CD4-positive, alpha-beta T cell treated with Interferon alpha-2 for 1 hour (primary cell): ENCODE measurements around the gene PEF1.
A peak's percentile ranks its signal among the peaks of the same experiment; 100 is the strongest.

ENCODE experiments used
- DNase-seq, 2 donors: peaks; one replicate each; pipeline ENCODE4 v3.0.0-alpha.2; 2020 to 2022

PEF1 gene

DNA sequence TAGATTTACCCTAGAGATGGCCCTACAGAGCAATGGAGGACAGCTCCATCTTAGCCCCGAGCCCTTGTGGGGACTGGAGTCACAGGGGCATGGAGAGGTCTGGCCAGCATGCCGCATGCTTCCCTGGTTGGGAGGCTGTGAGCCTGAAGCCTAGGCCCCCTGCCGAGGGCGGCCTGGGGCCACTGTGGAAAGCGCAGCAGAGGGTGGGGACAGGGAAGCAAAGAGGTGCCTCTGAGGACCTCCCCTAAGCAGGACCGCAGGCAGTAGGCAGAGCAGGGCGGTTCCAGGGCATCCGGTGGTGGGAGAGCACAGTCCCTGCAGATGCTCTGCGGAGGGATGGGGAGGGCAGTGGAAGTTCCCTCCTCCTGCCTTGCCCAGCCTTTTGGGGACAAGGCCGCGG lies 26.5 kb upstream of the PEF1 start:
- DNase-seq = no peak

DNA sequence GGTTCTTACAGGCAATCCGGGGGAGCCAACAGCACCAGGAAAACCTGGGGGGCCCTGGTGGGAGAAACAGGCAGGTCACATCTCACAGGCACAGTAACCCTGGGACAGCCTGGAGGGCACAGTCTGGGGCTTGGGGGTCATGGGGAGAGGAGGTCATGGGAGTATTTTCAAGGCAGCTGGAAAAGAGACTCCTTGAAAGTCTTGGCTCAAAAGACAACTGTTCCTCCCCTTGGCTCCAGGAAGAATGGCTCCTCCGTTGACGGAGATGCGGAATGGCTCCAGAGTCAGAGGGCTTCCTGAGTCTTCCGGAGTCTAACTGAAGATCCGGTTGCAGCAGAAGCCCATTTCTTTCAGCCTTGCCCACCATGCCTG lies 25.9 kb upstream of the PEF1 start:
- DNase-seq = no peak

DNA sequence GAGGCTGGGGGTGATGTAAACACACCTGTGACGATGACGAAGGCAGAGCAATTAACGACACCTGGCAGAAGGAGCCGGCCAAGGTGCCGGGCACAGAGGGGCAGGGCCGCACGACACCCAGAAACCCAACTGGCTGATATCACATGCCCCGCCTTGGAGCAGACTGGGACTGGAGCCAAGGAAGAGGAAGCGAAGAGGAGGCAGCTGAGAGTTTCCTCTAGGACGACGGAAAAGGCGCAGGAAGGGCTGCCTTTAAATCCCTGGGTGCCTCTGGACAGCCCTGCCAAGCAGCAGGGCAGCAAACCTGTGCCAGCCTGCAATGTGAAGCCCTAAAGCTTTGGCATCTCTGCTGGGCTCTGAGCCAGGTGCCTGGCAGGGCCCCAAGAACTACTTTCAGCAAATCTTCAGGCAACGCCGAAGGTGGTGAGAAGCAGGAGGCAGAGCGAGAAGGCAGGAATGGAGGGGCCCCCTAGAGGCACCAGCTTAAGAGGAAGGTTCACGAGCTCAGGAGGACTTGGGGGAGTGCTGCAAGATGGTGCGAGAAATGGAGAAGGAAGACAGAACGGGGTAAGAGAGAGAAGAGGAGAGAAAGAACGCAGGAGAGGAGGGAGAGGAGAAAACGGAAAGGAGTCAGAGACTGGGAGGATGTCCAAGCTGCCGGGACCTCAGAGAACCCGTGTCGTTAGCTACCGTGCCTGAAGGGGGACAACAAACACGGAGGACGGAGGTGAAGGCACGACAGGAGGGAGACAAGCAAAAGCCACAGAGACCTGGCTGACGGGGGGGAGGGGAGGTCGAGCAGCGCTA lies 25.3 kb upstream of the PEF1 start:
- DNase-seq = peak; percentile 18 to 36

DNA sequence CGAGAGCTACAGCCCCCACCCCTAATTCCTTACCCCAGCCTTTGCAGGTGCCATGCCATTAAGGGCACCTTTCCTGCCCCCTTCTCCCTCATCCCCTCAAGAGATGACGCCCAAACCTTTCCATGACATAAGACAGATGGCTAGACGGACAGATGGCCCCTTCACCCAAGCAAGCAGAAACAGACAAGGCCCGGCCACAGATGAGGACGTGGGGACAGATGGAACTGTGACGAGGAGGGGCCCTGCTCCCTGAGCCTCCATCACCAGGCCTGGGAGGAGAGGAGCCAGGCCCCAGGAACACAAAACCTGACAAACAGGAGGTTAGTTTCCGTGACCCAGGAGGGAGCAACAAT lies 24.7 kb upstream of the PEF1 start:
- DNase-seq = no peak

DNA sequence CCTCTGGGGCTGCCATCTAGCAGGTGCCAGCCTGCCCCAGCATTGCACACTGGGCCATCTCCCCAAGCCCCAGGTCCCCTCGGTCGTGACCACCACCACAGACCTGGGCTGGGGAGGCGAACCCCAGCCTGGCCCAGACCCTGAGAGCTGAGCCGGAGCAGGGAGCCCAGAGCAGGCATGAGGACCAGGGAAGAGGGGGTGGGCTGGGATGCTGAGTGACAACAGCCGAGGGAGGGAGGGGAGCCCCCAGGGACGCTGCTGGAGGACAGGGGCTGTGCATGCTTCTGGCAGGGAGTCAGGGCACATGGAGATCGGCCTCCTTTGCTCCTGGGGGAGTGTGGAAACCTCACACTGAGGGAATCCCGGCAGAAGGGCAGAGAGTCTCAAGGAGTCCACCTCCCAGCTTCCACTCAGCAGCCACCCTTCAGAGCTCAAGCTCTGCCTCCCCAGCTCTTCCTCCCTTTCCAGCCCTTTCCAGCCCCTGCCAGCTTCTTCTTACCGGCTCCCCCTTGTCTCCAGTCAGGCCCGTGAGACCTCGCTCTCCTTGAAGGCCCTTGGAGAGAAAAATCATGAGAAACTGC lies 23.7 kb upstream of the PEF1 start:
- no peak for DNase-seq

DNA sequence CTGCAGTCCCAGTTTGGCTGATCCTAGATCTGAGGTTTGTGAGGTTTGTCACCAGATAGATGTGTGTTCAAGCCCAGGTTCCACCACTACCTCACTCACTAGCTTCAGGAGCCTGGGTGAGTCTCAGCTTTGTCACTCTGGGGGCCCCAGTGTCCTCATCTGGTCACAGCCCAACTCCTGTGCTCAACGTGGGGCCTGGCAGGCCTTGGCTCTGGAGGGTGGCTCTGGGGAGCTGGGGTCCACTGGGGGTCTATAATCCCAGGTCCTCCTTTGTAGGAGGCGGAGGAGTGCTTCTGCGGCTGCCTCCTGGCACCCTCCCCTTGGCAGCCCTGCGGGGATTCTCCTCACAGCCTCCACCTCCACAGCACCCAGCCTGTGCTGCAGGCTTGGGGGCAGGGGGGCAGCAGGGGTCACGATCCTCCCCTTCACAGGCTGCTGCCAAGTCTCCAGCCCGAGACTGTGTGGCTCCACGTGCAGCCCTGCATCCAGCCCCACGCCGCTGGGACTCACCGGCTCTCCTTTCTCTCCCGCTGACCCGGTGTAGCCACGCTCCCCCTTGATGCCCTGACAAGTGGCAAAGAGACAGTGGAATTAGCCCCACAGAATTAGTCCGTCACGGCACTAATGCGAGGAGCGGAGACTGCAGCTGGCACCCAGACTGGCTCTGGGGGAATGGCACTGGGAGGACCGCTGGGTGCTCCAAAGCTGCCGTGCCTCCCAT lies 22.5 kb upstream of the PEF1 start:
- no peak for DNase-seq

DNA sequence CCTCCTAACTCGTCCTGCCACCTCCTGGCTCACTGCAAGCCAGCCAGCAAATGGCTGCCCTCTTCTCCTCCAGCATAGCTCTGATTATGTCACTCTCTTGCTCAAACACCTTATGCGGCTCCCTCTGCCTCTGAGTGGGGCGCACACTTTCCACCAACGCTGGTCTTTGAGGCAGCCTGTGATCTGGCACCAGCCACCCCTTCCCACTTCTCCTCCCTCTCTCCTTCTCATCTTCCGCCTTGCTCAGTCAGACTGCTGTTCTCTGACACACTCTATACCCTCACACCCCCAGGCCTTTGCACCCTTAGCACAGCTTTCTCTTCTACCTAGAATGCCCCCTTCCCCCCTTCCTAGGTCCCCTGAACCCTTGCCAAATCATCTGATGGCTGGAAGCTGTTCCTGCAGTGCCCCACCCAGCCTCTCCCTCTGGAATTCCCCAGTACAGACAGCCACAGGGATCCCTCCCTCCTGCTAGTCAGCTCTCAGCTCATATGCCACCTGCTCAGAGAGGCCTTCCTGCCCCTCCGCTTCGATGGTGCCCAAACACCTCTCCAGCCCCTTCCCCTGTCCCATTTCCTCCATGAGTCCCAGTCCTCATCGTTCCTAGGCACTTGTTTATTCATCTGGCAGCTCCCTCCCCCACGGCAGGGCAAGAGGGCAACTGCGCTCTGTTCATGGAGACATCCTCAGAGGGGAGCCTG lies 21.7 kb upstream of the PEF1 start:
- no peak for DNase-seq

DNA sequence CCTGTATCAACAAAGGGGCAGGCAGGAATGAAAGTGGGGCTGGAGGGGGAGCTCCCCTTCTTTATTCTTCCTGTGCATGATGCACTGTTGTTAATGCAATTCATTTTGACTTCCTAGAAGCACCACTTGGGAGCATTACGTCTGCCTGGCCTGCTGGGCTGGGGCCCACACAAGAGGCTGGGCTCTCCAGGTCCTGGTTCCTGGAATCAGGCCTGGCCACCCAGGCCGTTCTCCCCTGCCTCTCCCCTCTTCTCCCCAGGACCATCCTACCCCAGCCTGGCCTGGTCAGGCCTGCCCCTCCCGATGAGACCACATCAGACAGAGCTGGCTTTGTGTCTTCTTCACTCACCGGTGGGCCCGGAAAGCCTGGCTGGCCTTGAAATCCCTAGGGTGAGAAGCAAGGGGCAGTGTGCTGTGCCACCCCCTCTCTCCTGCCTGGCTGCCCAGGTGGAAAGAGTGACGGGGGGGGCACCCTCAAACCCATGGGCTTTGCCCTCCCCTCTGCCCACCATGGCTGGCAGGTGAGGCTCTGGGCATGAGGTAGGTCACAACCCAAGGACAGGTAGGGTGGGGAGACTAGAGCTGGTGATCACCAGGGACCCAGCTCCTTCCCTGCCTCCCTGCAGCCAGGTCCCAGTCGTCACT lies 20.7 kb upstream of the PEF1 start:
- no peak for DNase-seq

DNA sequence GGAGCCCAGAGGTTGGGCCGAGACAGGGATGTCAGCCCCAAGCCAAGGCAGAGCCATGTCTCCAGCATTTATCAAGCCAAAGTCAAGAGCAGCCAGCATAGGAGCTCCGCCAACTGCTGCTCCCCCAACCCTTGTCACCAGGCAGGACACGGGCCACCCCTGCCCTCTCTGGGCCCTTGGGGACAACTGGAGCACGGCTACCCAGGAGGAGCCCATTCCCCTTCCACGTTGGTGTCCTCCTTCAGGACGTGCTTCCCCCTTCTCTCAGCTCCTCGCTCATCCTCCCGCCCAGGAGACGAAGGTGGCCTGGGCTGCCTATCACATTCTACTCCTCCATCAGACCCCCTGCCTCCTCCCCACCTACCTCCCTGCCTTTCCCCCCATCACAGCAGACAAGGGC lies 19.9 kb upstream of the PEF1 start:
- no peak for DNase-seq

DNA sequence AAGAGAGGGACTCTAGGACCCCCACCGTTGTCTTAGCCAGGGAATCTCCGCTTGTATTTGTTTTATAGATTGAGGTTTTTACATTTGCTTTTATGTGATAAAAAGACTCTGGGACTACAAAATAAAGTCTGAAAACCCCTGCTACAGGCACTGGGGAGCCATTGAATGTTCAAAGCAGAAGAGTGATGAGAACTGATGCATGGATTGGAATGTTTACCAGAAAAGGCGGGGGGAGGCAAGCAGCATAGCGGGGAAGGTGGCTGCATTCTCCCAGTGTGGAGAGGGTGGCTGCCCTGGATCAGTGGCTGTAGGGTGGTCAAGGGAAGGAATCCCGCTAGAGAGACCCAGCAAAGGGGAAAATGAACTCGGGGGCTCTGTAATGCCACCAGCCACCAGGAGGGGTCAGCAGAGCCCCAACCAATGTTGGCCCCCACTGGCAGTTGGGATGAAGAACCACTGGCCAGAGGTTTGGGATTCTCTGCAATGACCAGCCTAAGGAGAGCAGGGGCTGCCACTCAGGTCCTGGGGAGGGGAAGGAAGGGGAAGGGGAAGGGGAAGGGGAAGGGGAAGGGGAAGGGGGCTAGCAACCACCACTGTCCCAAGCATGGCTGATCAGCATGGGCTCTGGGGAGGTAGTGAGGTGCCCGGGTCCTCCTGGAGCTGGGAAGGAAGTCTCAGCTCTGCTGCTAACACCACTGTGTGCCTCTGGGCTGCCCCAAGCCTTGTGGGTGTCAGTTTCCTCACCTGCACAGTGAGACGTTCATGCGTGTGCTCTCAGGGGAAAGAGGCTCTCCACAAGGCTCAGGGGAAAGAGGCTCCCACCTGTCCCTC lies 19.2 kb upstream of the PEF1 start:
- peak; percentile 43 to 65 for DNase-seq

DNA sequence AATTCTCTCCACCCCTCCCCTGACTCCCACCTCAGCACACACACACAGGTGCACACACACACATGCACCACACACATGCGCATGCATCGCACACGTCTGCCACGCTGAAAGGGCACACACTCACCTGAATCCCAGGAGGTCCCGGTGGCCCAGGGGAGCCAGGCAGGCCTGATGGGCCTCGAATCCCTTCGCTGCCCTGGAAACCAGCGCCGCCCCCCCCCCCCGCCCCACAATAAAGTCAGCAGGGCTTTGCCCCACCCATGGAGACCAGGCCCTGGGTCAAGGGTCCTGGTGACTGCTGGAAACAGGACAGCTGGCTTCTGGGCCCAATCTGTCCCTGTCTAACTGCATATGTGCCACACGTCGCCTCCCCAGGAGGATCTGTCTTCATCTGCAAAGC lies 17.8 kb upstream of the PEF1 start:
- no peak for DNase-seq

DNA sequence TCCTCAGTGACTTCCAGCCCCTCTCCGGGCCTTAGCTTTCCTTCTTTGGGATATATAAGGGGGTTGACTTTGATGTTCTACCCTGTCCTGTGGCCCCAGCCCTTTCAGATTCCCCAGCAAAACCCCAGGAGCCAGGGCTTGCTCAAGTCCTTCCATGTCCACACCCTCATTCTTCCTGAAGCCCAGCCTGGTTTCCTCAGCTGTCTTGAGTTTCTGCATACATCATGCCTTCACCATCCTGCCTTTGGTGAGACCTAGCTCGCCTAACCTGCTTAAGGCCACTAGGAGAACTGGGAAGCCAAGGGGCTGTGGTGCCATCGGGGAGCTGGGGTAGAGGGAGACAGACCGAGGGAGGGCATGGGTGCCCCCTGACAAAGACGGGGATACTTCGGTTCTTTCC lies 17.2 kb upstream of the PEF1 start:
- no peak for DNase-seq

DNA sequence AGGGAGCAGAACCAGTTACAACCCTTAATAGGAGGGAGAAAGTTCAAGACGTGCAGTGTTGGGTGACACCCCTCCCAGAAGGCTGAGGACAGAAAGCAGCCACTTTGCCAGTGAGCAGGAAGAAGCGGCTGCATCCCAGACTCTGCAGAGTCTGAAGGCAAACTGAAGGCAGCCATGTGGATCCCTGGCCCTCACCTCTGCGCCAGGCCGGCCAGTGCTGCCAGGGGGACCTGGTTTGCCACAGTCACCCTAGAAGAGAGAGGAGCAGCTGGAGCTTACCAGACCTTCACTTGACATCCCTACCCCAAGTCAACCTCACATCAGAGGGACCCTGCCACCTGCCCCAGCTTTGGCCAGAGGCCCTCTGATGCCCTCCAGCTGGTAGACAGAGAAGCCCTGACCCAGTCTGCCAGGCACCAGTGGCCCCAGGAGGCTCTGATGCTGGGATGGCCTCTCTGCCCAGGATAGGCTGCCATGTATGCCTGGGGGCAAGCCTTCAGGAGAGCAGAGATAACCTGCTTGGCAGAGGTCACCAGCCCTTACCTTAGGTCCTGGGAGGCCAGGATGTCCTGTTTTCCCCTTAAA lies 16.3 kb upstream of the PEF1 start:
- DNase-seq = no peak

DNA sequence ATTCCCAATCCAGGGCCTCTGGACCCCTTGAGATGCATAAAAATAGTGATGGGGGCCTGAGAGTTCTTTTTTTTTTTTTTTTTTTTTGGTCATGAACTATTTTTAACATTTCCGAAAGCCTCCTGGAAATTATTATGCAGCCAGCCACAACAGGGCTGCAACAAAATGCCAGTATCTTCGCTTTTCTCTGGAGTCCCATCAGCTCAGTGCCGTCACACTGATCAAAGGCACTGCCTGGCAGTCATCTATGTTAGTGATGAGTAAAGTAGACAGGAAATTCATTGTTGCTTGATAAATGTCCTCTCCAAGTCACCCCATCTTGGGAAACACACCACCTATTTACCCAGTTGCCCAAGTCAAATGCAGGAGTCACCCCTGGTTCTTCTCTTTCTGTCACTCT lies 15.2 kb upstream of the PEF1 start:
- no peak for DNase-seq

DNA sequence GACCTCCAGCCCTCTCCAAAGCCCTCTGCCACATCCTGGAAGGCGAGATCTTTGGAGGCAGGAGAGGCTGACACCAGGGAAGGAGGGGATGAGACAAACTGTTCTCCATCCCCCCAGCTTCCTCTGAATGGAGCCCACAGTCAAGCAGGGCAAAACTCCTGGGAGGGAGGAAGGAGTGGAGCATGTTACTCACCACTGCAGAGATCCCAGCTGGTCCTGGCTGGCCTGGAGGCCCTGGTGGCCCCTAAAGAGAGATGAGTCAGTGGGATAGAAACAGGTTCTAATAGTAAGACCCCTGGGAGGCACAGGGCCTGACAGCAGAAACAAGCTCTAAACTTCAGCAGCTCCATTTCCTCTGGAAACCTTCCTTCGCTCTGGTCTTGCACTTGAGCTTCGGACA lies 14.0 kb upstream of the PEF1 start:
- DNase-seq = no peak

DNA sequence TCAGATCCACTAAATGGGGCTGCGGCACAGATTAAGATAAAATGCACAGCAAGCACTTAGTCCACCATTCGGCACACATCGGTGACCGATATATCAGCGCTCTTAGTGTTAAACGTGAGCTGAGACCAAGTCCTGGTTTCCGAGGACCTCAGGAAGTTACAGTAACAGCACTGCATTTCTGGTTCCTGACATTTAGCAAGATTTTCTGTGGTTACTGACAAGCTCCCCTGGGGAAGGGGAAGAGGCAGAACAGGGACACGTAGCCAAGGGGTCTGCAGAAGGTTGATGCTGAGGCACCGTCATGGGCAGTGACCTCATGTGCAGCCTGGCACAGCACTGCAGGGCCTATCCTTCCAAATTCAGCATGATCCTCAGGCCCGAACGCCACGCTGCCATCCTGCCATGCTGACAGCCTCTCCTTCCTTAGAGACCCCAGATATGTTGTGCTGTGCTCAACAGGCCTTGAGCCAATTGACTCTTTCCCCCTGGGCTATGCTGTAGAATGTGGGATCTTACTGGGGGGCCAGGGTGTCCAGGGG lies 13.4 kb upstream of the PEF1 start:
- no peak for DNase-seq

DNA sequence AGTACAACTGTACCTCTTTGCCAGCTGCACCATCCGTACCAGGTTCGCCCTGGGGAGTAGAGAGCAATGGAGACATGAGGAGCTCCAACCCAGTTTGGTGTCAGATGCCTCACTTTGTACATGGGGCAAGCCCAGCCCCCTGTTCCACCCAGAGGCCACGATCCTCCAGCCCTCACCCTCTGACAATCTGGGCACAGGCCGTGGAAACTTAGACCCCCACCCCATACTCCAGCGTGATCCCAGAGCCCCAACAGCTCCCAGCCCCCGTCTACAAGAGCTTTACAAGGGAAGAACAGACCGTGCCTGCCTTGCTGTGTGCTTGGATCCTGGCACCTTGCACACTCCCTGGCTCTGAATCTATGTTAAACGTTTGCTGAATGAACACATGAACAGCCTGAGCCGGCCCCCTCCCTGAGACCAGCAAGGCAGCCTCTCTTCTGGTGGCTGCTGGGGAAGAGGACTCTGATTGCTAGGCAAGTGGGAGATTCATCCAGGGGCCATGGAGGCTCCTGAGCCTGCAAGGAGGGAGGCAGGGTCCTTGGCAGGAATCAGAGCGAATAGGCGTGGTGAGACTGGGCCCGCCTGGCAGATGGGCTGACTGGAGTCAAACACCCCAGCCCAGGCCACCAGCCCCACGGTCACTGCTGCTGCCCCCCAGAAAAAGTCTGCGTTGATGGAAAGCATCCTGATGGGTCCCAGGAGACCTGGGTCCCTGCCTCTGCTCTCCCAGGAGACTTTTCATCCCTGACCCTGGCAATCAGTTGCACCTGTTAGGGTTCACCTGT lies 12.5 kb upstream of the PEF1 start:
- no peak for DNase-seq

DNA sequence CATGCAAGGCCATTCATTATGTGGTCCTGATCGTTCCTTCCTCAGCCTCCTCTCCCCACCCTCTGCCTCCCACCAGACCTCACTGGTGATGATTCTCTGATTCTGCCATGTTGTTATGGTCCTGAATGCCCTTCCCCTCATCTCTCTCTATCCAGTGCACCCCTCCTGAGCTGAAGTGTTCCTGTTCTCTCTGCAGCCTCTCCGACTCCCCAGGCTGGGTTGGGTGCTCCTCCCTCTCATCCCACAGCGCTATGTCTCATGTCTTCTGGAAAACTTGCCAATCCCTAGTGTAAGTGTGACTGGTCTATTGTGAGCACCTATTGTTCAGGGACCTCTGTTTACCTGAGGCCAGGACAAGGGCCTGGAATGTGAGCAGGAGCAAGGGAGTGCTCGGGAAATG lies 11.1 kb upstream of the PEF1 start:
- DNase-seq = no peak

DNA sequence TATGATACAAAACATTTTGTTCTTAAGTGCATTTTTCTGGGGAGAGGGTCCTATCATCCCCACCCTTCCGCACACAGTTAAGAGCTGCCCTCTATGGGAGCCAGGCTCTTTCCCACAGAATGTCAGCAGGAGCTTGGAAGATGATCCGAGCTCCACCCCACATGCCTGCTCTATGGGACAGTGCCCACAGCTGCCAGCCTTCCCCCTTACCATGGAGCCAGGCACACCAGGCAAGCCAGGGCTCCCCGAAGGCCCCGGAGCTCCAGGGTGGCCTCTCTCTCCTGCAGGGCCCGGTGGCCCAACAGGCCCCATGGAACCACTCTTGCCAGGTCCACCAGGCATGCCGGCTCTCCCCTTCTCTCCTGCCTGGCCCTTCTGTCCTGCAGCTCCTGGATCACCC lies 10.4 kb upstream of the PEF1 start:
- no peak for DNase-seq

DNA sequence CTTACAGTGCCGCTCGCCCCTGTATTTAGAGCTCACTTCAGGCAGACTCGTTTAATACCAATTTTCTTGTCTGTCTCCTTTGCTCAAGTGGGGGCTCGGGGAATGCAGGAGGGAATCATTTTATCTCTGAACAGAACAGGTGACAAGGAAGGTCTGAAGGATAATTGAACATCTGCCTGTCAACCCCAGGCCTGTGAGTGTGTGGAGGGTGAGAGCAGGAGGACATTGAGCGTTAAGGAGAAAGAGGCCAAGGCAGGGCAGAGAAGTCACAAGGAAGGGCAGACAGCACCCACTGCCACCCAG lies 9.7 kb upstream of the PEF1 start:
- no peak for DNase-seq
